IPS DF 19.7 (cell line): ENCODE measurements around the gene INPP4A.

Experiments
- DNase-seq: peaks from one replicate; pipeline ENCODE4 v3.0.0-alpha.2; 2013; ENCODE audit warnings: low read depth, low spot score

The INPP4A gene

DNA sequence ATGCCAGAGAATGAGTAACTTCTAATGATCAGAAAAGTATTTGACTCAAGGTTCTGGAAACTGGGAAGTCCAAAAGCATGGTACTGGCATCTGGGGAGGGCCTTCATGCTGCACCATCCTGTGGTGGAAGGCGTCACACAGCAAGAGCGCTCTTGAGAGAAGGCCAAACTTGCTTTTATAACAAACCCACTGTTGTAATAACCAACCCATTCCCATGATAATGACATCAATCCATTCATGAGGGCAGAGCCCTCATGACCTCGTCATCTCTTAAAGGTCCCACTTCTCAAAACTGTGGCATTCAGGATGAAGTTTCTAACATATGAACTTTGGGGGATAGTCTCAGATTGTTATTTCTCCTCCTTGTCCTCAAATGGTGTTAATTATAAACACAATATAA, 95.9 kb downstream of the INPP4A start:
- no peak for DNase-seq

DNA sequence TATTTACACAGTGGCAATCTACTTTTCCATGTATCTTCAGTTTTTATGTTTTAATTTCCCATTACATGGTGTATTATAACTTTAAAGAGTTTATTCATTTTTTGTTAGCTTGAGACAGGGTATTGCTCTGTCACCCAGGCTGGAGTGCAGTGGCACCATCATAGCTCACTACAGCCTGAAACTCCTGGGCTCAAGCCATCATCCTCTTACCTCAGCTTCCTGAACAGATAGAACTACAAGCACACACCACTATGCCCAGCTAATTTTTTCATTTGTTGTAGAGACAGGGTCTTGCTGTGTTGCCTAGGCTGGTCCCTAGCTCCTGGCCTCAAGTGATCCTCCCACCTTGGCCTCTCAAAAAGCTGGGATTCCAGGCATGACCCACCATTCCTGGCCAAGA, 96.8 kb downstream of the INPP4A start:
- DNase-seq: no peak

DNA sequence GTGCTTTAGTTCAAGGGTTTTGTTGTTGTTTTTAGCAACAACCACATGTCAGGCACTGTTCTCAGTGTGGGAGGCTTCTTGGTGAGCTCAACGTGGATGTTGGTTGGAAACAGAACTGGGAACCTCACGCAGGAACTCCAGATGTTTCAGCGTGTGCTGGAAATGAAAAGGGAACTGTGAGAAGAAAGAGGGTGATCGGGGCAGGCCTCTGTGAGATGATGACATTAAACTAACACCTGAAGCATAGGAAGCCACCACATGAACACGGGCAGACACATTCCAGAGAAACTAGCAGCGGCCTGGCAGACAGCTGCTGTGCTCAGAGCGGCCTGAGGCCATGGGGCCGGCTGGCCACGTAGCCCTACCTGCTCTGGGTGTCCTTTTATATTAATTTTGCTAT, 97.2 kb downstream of the INPP4A start:
- no peak for DNase-seq

DNA sequence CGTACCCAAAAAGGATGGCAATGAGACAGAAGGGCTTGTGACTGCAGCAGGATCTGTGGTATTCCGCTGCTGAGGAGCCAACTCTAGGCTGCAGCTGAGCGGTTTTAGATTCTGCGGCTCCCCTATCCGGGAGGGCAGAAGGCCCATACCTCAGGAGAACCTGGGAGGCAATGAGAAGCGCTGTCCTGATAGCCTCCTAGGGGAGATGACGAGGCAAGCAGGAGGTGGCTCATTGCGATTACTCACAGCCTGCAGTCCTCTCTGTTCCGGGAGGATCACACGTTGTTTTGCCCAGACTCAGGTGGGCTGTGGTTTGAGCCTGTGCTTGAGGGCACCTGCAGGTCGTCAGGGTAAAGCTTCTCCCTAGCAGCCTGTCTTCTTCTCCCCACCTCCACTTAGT, 98.6 kb downstream of the INPP4A start:
- DNase-seq: no peak

DNA sequence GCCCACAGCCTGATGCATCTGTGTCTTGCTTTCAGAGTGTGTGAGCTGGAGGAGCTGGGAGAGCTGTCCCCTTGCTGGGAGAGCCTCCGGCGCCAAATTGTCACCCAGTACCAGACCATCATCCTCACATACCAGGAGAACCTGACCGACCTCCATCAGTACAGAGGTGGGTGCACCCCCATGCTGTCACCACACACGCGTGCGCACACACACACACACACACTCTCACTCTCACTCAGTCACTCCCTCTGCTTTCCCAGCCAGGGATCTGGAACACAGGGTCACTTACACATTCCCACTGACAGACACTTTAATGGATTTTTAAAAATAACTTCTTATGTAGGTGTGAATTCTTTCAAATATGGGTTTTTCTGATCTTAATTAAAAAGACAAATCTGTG, 99.2 kb downstream of the INPP4A start:
- no peak for DNase-seq

DNA sequence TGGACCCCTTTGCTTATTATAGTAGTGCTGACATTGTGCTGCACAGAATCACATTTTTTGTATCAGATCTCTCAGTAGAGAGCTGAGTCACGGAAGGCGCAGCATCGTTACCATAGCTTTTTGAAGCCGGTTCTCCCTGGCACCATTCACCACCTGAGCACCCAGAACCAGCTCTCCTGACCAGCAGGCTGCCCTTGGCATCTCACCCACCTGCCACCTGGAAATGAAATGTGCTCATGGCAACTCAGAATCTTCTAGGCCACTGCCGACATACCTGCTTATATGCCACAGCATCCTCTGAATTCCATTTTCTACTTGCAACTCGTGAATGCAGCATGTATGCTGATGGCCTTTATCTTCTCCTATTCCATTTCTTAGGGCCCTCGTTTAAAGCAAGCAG, 100.9 kb downstream of the INPP4A start:
- no peak for DNase-seq

DNA sequence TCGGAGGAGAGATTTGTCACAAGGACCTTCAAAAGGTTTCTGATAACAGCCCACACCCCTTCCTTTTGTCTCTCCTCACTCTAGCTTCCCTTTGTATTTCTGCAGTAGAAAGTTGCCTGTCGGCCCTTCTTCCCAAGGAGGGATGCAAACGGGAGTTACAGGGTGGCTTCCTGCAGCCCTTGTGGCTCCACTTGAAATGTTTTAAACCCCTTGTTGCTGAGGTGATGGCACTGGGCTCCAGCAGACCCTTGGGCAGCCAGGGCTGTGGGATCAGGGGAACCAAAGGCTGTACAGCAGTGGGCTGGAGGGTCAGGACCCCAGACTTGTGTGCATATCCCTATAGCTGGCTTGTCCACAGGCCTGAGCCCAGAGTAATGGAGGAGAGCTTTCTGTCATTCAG, 101.5 kb downstream of the INPP4A start:
- DNase-seq: no peak

DNA sequence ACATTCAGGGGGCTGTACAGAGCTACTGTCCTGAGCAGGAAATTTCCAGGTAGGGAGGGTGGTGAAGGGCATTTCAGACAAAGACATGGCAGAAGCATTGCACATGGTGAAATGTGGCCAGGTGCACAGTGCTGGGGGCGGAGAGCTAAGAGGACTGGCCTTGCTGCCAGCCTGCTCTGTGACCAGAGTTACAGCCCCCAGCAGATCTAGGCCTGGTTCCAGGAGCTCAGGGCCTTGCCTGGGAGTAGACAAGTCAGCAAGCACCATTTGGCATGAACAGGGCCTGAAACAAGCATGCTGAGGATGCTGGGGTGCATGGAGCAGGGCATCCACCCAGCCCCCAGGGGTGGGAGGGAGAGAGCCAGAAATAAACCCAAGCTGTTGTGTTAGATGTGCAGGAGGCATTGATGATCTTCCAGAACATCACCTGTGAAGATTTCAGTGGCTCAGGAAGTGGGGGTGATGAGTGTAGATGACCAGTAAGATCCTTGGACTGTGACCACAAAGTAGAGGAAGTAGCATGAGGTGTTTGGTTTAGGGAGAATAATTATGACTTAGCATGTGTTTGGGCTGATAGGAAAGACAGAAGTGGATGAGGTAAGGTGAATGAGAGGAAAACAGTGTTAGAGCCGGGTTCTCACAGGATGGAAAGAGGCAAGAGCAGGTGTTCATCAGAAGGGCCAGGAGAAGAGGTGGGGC, 102.6 kb downstream of the INPP4A start:
- DNase-seq: no peak

DNA sequence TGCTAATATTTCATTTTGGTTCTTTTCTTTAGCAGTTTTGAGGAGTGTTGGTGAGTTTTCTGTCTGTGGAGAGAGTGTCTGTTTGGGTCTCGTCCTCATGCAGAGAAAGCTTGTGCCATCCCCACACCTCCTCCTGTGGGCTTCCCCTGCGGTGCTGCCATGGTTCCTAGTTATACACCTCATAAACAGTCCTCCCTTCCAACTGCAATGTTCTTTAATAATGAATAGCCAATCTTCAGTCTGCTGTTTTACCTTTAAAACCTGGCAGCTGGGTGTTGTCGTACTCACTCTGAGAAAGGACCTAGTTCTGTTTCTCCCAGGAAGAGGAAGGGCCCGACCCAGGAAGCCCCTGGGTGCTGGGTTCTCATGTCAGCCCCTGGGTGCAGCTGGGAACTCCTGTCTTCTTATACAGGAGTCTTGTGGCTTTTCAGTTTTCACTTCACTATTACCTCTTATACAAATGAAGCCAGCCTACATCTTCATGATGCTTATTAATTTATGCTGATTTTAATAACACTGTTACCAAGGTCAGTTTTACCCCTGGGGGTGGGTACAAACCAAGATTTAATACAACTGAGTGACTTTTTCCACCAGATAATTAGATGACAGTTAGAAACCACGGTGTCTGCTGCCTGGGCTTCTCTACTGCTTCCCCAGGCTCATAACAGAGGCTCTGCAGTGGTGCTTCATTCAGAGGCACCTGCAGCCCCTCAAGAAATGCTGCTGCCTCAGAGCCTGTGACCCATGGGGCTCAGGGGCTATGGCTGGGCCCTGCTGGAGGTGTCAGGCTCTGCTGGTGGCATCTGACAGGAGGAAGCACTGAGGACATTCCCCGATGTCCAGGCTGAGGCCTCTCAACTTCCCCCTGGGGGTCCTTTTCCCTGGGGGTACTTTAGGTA, 104.5 kb downstream of the INPP4A start:
- DNase-seq: no peak

DNA sequence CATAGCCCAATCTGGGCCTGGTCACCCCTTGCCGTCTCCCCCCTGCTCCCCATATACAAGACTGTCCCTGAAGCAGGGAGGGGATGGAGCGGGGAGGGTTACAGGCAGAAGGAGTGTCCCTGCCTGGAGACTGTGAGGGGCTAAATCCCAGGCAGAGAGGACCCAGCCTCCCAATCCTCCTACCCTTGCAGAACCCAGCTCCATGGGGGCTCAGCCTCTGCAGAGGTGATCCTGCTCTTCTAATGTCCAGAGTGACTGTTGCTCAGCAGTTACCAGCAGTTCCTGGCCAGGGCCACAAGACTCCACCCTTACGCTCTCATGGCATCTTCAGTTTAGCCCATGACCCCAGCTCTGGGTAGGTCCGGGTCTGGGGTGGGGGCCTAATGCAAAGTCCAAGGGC, 105.5 kb downstream of the INPP4A start:
- DNase-seq: no peak

DNA sequence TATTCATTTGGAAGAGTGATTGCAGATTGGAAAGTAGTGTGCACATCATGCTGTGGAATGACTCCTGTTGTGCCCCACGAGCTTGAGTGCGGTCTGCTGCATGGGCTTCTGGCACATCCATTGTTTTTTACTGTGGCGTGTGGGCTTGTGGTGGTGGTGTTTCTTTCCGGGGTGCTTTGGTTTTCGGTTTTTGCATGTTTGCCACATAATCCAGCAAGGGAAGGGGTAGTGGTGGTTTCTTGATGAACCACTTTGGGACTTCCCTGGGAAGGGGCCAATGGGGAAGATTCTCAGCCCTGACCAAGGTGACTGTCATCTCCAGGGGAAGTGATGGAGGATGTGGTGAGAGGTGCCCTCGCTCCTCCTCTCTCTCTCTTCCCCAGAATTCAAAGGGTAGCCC, 106.7 kb downstream of the INPP4A start:
- no peak for DNase-seq

DNA sequence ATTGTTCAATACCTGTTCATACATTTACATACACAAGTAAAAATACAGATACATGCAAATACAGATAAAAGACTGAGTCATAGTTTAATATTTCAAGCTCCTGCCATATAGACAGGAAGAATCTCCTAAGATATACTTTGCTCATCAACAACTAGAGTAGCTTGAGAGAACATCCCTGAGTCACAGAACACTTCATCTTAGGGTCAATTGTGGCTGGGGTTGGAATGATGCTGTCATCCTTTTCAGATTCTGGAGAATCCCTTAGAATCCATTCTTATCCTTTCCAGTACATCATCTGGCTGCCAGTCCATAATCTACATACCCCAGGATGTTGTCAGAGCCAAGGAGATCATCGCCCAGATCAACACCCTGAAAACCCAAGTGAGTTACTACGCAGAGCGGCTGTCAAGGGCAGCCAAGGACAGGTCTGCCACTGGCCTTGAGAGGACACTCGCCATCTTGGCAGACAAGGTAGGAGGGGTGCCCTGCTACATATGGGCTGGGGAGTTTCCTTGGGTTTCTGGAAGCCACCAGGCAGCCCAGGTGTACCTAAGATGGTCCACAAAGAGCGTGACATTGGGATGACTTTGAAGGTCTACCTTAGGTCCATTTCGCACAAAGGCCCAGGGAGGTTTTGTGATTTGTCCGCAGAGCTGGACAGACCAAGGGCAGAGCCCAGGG, 108.0 kb downstream of the INPP4A start:
- DNase-seq: no peak

DNA sequence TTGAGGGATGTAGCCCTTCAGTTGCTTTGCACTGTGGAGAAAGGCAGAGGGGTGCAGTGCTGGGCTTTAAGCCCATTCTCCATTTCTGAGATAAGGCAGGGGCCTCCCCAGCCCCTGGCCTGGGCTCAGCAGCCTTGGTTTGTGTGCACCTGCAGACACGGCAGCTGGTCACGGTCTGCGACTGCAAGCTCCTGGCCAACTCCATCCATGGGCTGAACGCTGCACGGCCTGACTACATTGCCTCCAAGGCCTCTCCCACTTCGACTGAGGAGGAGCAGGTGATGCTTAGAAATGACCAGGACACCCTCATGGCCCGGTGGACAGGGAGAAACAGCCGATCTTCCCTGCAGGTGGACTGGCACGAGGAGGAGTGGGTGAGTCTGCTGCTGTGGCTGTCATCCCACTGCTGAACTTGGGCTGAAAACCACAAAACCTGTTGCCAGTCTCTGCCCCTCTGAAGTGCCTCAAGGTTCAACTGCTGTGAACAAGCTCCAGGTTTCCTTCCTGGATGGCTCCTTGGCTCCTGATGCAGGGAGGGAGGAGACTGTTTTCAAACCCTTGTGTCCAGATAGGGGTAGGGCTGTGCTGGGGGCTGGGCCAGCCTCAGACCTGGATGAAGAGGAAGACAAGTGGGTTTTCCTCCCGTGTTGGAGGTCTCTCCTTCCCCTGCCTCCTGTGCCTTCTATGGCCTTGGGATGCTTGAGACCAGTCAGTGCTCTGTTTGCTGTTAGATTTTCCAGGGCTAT, 109.6 kb downstream of the INPP4A start:
- DNase-seq: no peak

DNA sequence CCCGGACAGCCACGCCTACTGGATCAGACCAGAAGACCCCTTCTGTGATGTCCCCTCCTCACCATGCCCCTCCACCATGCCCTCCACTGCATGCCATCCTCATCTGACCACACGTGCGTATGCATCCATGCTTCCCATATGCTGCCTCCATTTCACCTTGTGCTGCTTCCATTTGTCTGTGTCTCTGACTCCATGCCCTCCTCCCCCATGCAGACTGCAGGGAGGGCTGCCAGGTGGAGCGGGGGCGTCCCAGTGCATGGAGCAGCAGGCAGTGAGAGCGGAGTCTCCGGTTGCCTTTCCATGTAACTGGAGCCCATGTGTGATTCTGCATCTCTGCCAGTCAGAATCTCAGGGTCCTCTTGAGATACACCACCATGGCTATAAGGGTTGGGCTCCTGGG, 111.0 kb downstream of the INPP4A start:
- no peak for DNase-seq

DNA sequence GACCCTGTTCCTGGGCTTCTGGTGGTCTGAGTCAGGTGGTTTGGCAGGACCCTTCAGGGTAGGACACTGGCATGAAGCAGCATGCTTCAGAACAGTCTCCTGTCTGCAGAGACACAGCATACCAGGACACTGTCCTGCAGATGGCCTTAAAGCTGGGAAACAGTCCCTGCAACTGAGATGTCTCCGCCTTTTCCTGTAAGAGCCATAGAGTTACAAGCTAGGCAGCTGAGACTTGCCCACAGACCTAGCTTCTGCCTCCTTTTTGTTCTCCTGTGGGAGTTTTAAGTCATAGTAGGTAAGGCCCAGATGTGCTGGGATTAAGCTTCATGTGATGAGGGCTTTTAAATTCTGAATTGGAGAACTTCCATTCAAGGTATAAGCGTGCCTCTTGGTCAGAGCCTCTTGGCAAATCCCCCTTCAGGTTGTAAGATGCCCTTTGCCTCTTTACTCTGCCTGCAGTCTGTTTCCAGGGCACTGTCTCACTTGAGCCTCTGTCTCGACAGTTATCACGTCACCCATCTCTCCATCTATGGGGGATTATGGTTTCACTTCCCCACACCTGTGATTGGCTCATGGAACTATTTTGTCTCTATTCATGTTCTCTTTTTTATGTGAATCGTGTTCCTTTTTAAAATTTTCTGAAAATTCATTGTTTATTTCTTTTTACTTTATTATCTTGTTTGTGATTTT, 111.8 kb downstream of the INPP4A start:
- DNase-seq: no peak

DNA sequence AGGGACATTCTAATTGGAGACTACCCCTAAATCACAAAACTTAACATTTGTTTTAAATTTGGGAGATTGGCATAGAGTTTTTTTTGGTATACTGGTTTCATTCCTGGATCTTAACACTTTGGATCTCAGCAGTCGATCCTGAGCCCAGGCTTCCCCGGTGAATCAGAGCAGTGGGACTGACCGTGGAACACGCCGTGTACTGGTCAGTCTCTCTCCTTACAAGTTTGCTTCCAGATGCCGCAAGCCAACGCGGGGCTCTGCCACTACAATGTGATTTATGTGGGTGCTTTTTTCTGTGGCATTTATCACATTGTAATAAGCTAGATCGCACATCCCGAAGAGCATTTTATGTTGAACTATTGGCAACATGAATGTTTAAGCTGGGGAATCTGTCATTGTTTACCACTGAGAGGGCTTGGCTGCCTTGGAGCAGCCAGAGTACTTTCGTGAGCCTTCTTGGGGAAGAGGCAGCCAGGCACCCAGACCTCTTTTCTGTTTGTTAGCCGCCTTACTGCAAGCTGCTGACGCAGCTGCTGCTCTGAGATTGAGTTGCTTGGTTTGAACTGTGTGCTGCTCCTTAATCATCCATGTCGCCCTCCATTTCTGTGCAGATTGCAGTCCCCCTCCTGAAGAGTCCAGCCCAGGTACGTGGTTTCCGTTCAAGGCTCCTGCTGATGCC, 114.3 kb downstream of the INPP4A start:
- DNase-seq: no peak

DNA sequence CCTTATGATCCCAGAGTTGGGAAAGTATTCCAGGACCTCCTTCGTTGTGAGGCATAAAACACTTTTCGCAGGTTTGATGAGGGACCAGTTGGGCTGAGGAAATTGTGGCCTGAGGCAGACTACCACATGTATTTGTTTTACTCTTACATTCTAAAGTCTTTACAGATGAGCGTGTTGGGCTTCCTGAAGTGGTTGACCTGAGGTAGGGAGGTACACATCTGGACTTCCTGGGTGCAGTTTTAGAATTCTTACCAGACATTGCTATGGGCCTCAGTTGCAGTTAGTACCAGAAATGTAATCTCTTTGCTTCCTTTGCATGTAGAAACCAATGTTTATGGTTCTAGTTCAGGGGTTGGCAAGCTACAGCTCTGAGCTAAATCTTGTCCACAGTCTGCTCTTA, 114.9 kb downstream of the INPP4A start:
- no peak for DNase-seq

DNA sequence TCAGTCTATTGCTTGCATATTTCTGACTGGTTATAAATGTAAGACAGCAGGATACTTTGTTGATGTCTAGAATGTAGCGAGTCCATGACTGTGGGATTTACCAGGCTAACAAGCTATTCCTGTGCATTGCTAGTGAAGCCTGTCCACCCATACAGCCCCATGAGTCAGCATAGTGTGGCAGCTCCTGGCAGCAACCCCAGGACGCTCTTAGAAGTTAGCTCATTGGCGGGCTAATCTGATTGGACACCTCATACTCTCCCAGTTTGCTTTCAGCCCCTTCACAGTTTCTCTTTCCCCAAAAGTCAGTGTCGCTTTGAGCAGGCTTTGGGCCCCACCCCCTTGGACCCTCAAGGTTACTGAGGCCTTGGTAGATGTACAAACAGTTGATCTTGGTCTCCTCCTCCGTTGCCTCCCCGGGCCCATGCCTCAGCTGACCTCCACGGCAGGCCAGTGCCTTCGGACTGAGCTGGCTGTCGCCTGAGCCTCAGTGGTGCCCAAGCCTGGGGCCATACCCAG, 115.7 kb downstream of the INPP4A start:
- no peak for DNase-seq

DNA sequence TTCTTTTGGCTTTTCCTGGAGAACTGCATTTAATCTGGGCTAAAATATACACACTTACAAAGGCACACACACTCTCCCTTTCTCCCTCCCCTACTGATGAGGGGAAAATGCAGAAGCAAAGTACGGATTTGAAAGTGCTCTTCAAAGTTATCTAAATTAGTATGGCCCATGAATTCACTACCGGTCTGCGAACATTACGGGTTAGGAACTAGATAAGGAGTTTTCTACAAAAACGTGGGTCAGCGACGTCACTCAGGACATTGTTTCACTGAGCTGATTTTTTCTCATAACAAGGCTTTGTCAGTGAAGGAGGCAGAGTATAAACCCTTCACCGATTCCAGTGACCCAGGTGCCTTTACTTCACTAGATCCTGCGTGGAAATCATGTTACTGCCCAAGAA, 116.4 kb downstream of the INPP4A start:
- no peak for DNase-seq

DNA sequence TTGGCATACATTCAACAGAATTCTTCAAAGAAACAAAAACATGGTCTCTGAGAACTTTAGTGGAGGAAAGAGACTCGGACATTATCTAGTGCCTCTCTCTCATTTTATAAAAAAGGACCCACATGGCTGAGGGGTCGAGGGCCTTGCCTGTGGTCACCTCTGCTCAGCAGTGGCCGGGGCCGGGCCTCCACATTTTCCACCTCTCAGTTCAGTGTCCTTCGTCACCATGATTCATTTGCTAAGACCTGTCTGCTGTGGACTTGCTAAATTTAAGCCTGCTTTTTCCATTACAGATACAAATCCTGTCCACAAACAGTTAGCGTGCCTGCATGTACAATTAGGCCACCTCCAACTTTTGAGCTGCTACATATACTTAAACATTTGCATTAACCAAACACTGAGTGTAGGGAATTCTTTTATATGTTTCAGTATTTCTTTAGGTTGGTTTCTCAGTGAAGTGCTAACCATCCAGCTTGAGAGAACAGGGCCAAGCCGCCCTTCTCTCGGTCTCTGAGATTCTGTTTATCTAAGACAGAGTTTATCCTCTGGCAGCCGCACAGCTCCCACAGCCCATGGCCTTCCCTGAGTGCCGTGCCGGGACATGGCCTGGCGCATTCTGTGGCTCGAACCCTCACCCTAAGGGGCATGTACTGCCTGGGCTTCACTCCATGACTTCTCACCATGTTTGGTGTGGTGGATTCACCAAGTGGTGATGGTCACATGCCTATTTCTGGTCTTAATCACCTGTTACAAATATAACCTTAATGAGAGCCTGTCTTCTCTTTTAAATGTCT, 117.4 kb downstream of the INPP4A start:
- DNase-seq: no peak
